PC-9 (cell line): ENCODE data around the gene DYRK4.
A peak's percentile ranks its signal among the peaks of the same experiment; 100 is the strongest.

Experiments used
- EZH2 ChIP-seq: fragments of 200-600 bp; sonication (generic); IDR thresholded peaks from 2 replicates; pipeline ENCODE4 v1.8.0; 2017; ENCODE audit warnings: antibody characterized with exemption, low read depth
- TF ChIP-seq, protein P1 (sequence below): fragments of 200-600 bp; sonication (generic); conservative IDR thresholded peaks from 2 replicates; pipeline ENCODE4 v1.6.1; 2017; ENCODE audit warnings: mixed run types, antibody characterized with exemption, mild to moderate bottlenecking, moderate library complexity

DNA sequence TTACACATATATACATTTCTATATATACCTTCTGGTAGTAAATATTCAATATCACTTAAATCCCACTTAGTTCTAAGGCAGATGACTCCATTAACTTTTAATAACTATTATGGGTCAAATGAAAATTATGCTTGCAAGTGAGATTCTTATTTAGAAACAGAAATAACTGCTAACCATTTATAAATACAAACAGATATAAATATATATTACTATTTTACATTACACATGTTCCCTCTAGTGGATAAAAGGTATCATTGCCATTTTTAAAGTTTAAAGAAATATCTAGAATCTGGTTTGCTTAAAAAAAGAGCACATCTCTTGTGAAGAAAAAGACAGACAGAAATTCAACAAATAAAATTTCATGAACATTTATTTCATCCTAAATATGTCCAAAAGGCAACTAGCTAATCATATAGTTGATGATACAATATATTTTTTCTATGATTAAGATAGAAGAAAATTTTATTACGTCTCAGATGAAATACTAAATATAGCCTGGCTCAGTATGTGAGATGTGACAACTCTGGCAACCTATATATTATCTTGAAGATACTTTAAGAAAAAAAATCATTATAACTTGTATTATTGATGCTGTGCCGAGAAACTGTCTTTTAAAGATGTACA, 35.0 kb upstream of the DYRK4 start:
- TF ChIP-seq, protein P1, sequence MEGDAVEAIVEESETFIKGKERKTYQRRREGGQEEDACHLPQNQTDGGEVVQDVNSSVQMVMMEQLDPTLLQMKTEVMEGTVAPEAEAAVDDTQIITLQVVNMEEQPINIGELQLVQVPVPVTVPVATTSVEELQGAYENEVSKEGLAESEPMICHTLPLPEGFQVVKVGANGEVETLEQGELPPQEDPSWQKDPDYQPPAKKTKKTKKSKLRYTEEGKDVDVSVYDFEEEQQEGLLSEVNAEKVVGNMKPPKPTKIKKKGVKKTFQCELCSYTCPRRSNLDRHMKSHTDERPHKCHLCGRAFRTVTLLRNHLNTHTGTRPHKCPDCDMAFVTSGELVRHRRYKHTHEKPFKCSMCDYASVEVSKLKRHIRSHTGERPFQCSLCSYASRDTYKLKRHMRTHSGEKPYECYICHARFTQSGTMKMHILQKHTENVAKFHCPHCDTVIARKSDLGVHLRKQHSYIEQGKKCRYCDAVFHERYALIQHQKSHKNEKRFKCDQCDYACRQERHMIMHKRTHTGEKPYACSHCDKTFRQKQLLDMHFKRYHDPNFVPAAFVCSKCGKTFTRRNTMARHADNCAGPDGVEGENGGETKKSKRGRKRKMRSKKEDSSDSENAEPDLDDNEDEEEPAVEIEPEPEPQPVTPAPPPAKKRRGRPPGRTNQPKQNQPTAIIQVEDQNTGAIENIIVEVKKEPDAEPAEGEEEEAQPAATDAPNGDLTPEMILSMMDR = peak; percentile 86
- no peak for TF ChIP-seq EZH2
